C1 segment of cervical spinal cord (tissue), 14 donors: ENCODE results near the gene VSTM2L.
A peak's percentile ranks its signal among the peaks of the same experiment; 100 is the strongest.

ENCODE experiments used
- DNase-seq, 14 donors: peaks; one replicate each; lab custom pipeline; 2025; lab: John Stamatoyannopoulos, UW

Gene VSTM2L

DNA sequence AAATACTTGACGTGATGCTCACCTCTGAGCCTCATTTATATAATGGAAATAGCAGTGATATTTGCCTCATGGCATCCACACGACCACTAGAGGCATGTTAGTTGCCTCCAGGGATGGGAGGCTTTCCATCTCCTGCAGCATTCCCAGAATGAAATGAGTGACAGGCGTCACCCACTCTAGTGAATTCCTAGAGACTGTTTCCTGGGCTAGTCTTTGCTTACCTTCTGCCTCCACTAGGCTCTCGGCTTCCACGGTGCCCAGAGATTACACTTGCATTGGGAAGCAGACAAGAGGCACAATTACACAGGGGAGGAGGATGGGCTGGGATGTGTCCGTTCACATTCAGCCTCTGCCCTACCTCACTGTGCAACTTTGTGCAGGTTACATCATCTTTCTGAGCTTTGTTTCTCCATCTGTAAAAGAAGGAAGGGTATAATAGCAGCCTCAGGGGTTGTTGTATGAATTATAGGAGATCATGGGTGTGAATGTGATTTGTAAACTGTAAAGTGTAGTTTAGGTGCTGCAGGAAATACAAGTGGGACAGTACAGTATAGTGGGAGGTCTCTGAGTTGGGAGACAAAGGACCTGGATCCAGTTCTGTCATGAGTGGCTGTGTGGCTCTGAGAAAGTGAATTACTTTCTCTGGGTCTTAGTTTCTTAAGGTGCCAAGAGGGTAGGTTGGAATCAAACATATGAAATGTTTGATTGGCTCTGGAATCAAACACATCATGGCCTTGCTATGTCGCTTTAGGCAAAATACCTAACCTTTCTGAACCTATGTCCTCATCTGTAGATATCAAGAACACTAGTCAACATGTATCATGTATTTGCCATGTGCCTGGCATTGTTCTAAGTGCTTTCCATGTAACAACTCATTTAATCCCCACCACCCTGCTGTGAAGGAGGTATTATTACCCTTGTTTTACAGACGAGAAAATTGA, 3.6 kb upstream of the VSTM2L start:
- no peak for DNase-seq

GRCh38 chr20:37901240-37901639, 1.7 kb upstream of the VSTM2L start:
- no peak for DNase-seq

DNA sequence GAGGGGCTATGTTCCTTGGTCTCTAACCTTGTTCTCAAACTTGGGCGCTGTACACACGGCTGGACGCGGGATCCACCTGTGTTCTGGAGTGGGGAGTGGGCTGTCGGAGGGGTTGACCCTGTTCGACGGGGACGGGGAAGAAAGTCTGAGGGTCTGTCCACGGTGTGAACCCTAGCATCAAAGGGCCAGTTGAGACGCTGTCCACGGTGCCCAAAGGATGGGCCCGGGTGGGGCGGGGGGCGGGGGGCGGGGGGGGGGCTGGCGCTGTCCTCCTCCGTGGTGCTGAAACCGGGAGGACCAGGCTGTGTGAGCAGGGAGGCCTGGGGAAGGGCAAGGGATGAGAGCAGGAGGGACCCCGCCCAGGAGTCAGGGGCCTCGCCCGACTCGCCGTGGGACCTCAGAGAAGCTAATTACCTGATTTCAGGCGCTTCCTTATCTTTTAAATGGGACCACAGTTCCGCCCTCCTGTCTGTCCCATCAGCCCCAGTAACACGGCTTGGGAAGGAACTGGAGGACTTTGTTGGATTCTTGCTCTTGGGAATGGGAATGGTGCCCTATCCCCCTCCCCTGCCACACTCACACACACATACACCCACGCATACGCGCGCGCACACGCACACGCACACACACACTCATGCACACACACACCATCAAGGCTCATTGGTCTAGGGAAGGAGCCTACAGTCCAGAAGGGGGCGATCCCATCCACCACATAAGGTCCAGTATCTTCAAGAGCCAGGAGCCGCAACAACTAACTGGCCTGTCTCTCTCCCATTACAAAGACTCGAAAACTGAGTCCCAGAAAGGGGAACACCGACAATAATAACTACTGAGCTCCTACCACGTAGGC, 1.0 kb upstream of the VSTM2L start:
- peak in 2 of 14 donors; percentile 34 to 37 for DNase-seq

GRCh38 chr20:37903317-37904007, 535 bp downstream of the VSTM2L start:
- no peak for DNase-seq

- no peak for DNase-seq
Observed at GRCh38 chr20:37904008-37904642, 1.2 kb downstream of the VSTM2L start.

DNA sequence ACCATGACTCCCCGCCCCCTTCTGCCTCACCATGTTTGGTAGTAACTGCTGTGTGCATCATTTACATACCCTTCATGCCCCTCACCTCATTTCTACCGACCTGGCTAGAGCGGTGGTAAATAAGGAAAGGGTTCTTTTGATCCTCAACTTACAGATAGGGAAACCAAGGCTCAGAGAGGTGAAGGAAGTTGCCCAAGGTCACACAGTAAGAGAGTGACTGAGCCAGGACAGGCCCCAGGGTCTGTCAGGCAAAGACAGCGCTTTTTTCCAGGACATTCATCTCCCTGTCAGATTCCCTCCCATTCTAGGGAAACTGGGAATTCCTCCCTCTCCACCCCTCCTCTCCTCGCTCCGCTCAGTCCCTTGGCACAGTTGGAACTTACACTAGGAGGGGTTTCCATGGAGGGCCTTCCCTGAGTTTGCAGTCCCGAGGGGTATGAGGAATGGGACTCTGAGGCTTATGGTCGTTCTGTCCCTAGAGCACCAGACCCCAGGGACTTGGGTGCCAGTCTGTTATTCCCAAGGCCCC, 2.0 kb downstream of the VSTM2L start:
- no peak for DNase-seq

DNA sequence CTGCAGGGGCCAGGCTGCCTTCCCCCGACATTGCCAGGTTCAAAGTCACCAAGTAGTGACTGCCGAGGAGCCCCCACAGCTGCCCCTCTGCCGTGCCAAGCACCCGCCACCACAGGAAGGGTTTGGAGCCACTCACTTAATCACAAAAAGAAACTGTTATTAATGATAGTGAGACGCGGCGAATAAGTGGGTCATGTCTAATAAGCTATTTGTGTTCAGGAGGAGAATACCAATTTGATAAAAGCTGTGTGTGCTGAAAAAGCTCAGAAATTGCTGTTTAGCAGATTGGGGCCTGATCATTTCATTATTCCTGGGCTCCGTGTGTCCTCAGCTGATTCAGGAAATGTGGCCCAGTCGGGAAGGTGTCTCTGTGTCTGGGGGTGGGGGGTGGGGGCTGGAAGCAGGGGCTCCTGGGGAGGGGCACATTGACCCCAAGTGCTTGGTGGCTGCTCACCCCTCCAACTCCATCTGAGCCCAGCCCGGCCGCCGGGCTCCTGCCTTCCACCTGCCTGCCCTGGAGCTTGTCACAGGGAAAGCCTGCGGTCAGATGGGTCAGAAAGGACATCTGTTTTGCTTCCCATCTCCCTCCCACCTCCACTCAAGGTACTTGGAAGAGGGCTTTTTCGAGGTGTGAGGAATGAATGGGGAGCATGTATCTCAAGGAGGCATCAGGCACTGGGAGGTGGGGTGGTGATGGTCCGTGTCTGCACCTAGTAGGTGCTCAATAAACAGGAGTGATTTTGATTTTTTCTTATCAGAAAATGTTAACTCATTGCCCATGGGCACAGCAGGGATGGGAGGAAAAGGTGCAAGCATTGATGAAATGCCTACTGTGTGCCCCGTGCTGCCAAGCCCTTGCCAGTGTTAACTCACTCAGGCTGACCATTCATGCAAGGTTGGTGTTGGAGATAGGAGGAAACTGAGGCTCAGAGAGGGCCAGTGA, 3.0 kb downstream of the VSTM2L start:
- no peak for DNase-seq

- no peak for DNase-seq
Observed at GRCh38 chr20:37907330-37907676, 4.4 kb downstream of the VSTM2L start.

DNA sequence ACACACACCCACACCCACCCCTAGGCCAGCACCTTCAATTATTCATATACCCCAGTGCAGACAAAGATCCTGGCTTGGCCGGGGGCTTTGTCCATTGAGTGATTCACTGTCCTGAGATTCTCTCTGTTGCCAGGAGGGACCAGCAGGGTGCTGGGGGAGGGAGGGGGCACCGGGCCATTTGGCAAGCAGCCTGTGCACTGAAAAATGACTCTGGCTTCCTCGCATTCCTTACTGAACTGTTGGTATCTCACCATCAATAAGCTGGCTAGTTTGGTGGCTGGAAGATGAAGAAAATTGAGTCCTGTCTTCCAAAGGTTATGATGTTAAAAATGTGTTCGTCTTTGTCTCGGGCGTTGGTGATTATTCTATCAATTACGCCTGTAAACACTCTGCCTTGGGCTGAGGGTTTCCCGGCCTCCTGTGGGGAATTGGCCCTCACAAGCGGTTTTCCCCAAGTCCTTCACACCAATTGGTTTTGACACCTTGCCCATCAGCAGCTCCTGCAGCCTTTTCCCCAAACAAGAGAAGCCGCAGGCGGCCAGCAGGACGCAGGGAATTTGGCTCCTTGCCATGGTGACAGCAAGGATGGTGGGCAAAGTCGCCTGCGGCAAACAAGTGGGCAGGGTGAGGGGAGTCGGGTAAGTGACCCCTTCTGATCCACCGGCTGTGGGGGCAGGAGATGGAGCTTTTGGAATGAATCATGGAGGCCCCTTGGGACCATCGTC, 4.9 kb downstream of the VSTM2L start:
- peak in 1 of 14 donors; percentile 21 for DNase-seq

GRCh38 chr20:37911261-37911660, 8.3 kb downstream of the VSTM2L start:
- no peak for DNase-seq

DNA sequence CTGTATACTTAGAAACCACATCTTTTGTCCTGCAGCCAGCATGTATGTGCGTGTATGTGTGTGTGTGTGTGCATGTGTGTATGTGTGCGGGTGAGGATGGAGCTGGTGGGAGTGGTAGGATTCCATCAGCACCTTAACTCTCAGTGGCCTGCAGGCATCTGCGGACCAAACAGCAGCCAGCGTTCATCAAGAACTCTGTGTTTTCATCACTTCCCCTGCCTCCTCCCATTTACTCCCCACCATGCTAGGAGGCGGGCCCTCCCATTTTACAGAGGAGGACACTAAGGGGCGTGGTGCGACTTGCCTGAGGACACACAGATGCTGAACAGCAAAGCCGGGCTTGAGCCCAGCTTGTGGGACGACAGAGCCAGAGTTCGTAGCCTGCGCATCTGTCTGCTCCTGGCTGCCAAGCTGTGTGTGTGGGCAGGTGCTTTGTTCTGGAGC, 8.9 kb downstream of the VSTM2L start:
- DNase-seq: no peak

DNA sequence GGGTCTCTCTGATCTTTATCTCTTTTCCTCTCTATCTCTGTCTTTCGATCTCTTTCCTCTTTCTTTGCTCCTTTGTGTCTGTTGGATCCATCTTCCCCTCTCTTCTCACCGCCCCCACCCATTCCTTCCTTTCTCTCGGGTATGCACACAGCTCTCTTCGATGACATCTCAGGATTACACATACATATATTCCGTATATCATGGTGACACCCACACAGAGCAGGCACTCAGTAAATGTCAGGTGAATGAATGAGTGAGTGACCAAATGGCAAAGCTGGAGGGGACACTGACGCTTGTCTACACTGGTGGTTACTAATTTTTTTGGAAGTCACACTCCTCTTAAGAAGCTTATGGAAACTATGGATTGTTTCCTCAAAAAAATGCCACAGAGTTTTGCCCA, 9.9 kb downstream of the VSTM2L start:
- no peak for DNase-seq

DNA sequence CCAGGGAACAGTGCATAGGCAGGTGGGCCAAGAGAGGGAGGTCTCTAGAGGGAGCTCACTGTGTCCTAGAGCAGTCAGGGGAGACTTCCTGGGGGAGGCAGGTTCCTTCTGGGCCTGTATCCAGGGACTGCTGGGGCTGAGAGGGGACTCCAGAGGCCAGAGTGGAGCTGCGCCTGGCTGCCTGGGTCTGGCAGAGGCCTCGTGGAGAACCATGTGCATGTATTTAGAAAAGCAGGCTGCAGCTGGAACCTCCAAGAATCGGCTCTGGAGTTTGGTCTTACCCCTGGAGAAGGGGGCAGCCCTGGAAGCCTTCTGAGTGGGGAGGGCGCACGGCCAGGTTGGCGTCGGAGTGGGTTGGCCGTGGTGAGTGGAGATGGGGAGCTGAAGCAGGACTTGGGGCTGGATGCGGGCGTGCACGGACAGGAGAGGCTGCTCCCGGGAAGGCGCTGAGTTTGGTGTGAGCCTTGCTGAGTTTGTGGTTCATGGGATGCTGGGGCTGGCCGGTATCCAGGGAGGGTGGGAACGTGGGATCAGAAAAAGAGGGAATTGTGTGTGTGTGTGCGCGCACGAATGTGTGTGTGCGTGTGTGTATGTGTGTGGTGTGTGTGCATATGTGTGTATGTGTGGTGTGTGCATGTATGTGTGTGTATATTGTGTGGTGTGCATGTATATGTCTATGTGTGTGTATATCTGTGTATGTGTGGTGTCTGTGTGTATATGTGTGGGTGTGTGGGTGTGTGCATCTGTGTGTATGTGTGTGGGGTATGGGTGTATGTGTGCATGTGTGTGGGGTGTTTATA, 10.8 kb downstream of the VSTM2L start:
- DNase-seq: no peak

DNA sequence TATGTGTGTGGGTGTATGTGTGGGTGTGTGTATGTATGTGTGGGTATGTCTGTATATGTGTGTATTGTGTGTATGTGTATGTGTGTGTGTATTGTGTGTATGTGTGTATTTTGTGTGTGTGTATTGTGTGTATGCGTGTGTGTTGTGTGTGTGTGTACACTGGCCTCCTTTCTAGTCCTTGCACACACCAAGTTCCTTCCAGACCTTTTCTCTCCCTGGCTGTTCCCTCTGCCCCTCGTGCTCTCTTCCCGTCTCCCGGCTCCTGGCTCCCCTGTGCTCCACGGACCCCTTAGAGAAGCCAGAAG, 11.4 kb downstream of the VSTM2L start:
- no peak for DNase-seq

- peak in 4 of 14 donors; percentile 2 to 20 (median 13) for DNase-seq
Observed at GRCh38 chr20:37914672-37915433, 11.9 kb downstream of the VSTM2L start.

- DNase-seq: no peak
Observed at GRCh38 chr20:37915434-37915787, 12.5 kb downstream of the VSTM2L start.

DNA sequence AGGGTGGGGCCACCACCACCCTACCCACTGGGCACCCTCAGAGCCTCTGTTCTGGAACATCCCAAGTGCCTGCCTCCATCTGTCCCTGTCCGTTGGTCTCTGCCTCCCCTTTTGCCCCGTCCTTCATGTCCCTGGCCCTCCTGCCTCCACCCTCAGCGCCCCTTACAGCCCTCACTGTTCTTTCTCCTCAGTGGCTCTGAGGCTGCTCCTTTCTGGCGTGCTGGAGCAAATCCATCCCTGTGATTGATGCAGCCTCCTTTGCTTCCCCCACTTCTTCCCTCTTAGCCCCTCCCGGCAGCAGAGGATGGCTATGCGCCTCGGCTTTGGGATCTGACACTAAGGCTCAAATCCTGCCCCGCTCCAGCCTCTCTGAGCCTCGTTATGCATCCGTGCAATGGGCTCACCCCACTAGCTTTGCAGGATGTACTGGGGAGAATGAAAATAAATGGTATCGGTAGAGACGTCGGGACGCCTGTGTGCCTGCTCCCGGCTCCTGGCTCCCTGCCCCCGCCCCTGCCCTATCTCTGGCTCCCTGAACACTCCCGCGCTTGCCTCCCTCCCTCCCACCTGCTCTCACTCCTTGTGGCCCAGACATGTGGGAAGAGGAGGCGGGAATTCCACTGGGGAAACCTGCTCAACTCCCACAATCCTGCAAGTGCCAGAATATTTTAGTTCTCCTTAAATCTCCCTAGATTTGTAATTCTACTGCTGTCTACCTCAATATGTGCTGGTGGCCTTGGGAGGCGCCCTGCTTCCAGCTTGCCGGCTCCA, 13.1 kb downstream of the VSTM2L start:
- no peak for DNase-seq
